Mammary epithelial cell (primary cell): Measurements from ENCODE around the gene CFHR4.

Experiments used
- EZH2 ChIP-seq: IDR thresholded peaks from 2 replicates; pipeline ENCODE4 v1.6.1; 2012; ENCODE audit warnings: low read length, inconsistent platforms, borderline replicate concordance
- TF ChIP-seq, protein P1 (sequence below), 2 donors: IDR thresholded peaks in 1 of 2; conservative IDR thresholded peaks in 1 of 2; 2 replicates each; pipeline ENCODE4 v1.5.1; 2011 to 2012; ENCODE audit warnings: inconsistent platforms in 2 of 2, low read length in 2 of 2, mild to moderate bottlenecking in 2 of 2, control low read depth in 1 of 2, low read depth in 1 of 2; ENCODE audit not compliant: insufficient read depth in 1 of 2; ENCODE audit errors: extremely low read depth in 1 of 2

GRCh38 chr1:196890668-196891067, 2.8 kb downstream of the CFHR4 start:
- TF ChIP-seq, protein P1, sequence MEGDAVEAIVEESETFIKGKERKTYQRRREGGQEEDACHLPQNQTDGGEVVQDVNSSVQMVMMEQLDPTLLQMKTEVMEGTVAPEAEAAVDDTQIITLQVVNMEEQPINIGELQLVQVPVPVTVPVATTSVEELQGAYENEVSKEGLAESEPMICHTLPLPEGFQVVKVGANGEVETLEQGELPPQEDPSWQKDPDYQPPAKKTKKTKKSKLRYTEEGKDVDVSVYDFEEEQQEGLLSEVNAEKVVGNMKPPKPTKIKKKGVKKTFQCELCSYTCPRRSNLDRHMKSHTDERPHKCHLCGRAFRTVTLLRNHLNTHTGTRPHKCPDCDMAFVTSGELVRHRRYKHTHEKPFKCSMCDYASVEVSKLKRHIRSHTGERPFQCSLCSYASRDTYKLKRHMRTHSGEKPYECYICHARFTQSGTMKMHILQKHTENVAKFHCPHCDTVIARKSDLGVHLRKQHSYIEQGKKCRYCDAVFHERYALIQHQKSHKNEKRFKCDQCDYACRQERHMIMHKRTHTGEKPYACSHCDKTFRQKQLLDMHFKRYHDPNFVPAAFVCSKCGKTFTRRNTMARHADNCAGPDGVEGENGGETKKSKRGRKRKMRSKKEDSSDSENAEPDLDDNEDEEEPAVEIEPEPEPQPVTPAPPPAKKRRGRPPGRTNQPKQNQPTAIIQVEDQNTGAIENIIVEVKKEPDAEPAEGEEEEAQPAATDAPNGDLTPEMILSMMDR (conservative IDR thresholded peaks at IDR 0.05 in 1 of 2, IDR thresholded peaks at IDR 0.05 in 1 of 2; ENCODE audit: extremely low read depth in 1 of 2, insufficient read depth in 1 of 2, low read depth in 1 of 2, low read length in 2 of 2) = peak in 1 of 2 donors; percentile 4
- TF ChIP-seq EZH2 = no peak
